Astrocyte (in vitro differentiated cells and primary cell): ENCODE results near the gene IFITM10. TPM values are rescaled to one million over a fixed set of nuclear protein-coding genes. Genes with fewer than 3 reads are reported as not detected.

Experiments
- DNase-seq: peaks from one replicate; pipeline ENCODE4 v3.0.0-alpha.2; 2010; ENCODE audit warnings: low read depth
- FAIRE-seq: peaks from 2 replicates; lab custom pipeline; 2011; peaks lifted over from hg19 to GRCh38; lab: Jason Lieb, UNC
- H2AFZ ChIP-seq: 2 replicates; pipeline ENCODE4 v1.6.0; 2012; ENCODE audit warnings: low read depth, low read length, inconsistent platforms
- H3K27ac ChIP-seq: 2 replicates; pipeline ENCODE4 v1.5.1; 2011; ENCODE audit warnings: low read depth, low read length, inconsistent platforms
- H3K27me3 ChIP-seq: 2 replicates; pipeline ENCODE4 v1.6.0; 2011; ENCODE audit warnings: low read length, inconsistent platforms; ENCODE audit not compliant: insufficient read depth
- H3K36me3 ChIP-seq: 2 replicates; pipeline ENCODE4 v1.5.1; 2011; ENCODE audit warnings: low read length, inconsistent platforms; ENCODE audit not compliant: insufficient read depth
- H3K4me1 ChIP-seq: 2 replicates; pipeline ENCODE4 v1.5.1; 2011; ENCODE audit warnings: low read length, inconsistent platforms; ENCODE audit not compliant: insufficient read depth
- H3K4me2 ChIP-seq: 2 replicates; pipeline ENCODE4 v1.6.0; 2012; ENCODE audit warnings: low read length, inconsistent platforms
- H3K4me3 ChIP-seq: 2 replicates; pipeline ENCODE4 v1.5.1; 2011; ENCODE audit warnings: low read depth, mild to moderate bottlenecking, low read length, inconsistent platforms; ENCODE audit not compliant: insufficient read depth
- H3K79me2 ChIP-seq: 2 replicates; pipeline ENCODE4 v1.6.0; 2012; ENCODE audit warnings: mild to moderate bottlenecking, low read length, inconsistent platforms; ENCODE audit not compliant: insufficient read depth
- H3K9ac ChIP-seq: 2 replicates; pipeline ENCODE4 v1.6.0; 2012; ENCODE audit warnings: mild to moderate bottlenecking, low read length, inconsistent platforms
- H3K9me3 ChIP-seq: 2 replicates; pipeline ENCODE4 v1.5.1; 2012; ENCODE audit warnings: low read depth, mild to moderate bottlenecking, low read length, inconsistent platforms; ENCODE audit not compliant: insufficient read depth
- H4K20me1 ChIP-seq: 2 replicates; pipeline ENCODE4 v1.6.0; 2012; ENCODE audit warnings: low read length, inconsistent platforms; ENCODE audit not compliant: insufficient read depth
- H3K27ac Mint-ChIP-seq: one replicate; pipeline ENCODE4 v1.8.0; 2021; ENCODE audit warnings: mild to moderate bottlenecking, mixed read lengths; ENCODE audit not compliant: unreplicated experiment
- H3K27me3 Mint-ChIP-seq: one replicate; pipeline ENCODE4 v1.8.0; 2021; ENCODE audit warnings: low read depth, mixed read lengths; ENCODE audit not compliant: unreplicated experiment
- H3K36me3 Mint-ChIP-seq: one replicate; pipeline ENCODE4 v1.8.0; 2021; ENCODE audit warnings: low read depth, mixed read lengths; ENCODE audit not compliant: unreplicated experiment
- H3K4me1 Mint-ChIP-seq: one replicate; pipeline ENCODE4 v1.8.0; 2021; ENCODE audit warnings: low read depth, mixed read lengths; ENCODE audit not compliant: unreplicated experiment
- H3K4me3 Mint-ChIP-seq: one replicate; pipeline ENCODE4 v1.8.0; 2021; ENCODE audit warnings: mild to moderate bottlenecking, moderate library complexity, mixed read lengths; ENCODE audit not compliant: unreplicated experiment
- H3K9me3 Mint-ChIP-seq: one replicate; pipeline ENCODE4 v1.8.0; 2021; ENCODE audit warnings: mild to moderate bottlenecking, mixed read lengths; ENCODE audit not compliant: unreplicated experiment
- CTCF ChIP-seq: IDR thresholded peaks from 2 replicates; pipeline ENCODE4 v1.5.1; 2011; ENCODE audit warnings: low read depth, mild to moderate bottlenecking, inconsistent platforms, low read length, moderate library complexity; ENCODE audit not compliant: insufficient read depth
- EZH2 ChIP-seq: IDR thresholded peaks from 2 replicates; pipeline ENCODE4 v1.6.1; 2012; ENCODE audit warnings: mild to moderate bottlenecking, low read length, inconsistent platforms; ENCODE audit not compliant: insufficient read depth
- total RNA-seq: library from RNA; stranded (reverse); gene quantifications from 2 replicates; pipeline ENCODE4 v1.2.1, GENCODE V29; 2021

Gene IFITM10
- total RNA-seq, 1 donor from 2014 or later: 2.0 TPM

GRCh38 chr11:1773994-1774550 lies 23.7 kb upstream of the IFITM10 start:
- Histone ChIP-seq H3K4me3 (no peak overlapping the region), H3K9ac (no peak overlapping the region), H3K4me1 (peaks cover 18% of the 10 kb centered on the region), H2AFZ (no peak overlapping the region), H3K27me3 (no peaks in the 10 kb centered on the region), H3K9me3 (no peaks in the 10 kb centered on the region), H3K27ac (no peak overlapping the region), H3K79me2 (no peaks in the 10 kb centered on the region), H4K20me1 (no peaks in the 10 kb centered on the region), H3K4me2 (no peak overlapping the region), H3K36me3 (no peaks in the 10 kb centered on the region)
- peaks cover 34% of the 10 kb centered on the region for H3K4me1 Mint-ChIP-seq
- H3K27me3 Mint-ChIP-seq: peaks cover 17% of the 10 kb centered on the region
- no peaks in the 10 kb centered on the region for H3K36me3 Mint-ChIP-seq
- no peak overlapping the region for H3K4me3 Mint-ChIP-seq
- no peak overlapping the region for H3K27ac Mint-ChIP-seq
- FAIRE-seq (no peak), DNase-seq (no peak)
- peaks cover 9% of the 10 kb centered on the region for H3K9me3 Mint-ChIP-seq
- TF ChIP-seq CTCF (no peak), EZH2 (no peak)

GRCh38 chr11:1773131-1773993 lies 23.0 kb upstream of the IFITM10 start:
- H3K36me3 ChIP-seq: no peaks in the 10 kb centered on the region
- TF ChIP-seq CTCF: no peak
- no peak for TF ChIP-seq EZH2
- no peak overlapping the region for H3K9ac ChIP-seq
- no peaks in the 10 kb centered on the region for H3K9me3 ChIP-seq
- H3K4me3 ChIP-seq: no peak overlapping the region
- peaks cover 9% of the 10 kb centered on the region for H3K9me3 Mint-ChIP-seq
- H3K27ac ChIP-seq: no peak overlapping the region
- H3K4me3 Mint-ChIP-seq: no peak overlapping the region
- H3K36me3 Mint-ChIP-seq: no peaks in the 10 kb centered on the region
- no peak for DNase-seq
- no peak for FAIRE-seq
- no peaks in the 10 kb centered on the region for H3K79me2 ChIP-seq
- no peak overlapping the region for H2AFZ ChIP-seq
- H3K4me1 Mint-ChIP-seq: peaks cover 35% of the 10 kb centered on the region
- no peaks in the 10 kb centered on the region for H3K27me3 ChIP-seq
- no peak overlapping the region for H3K27ac Mint-ChIP-seq
- no peaks in the 10 kb centered on the region for H4K20me1 ChIP-seq
- H3K4me2 ChIP-seq: peak overlapping the region; percentile 36
- peaks cover 16% of the 10 kb centered on the region for H3K27me3 Mint-ChIP-seq
- H3K4me1 ChIP-seq: peaks cover 18% of the 10 kb centered on the region
